DMS79 treated with DMSO at 0.1 percent for 48 hours (cell line): ENCODE measurements around the gene ZNF618.

ENCODE experiments used
- DNase-seq: peaks from one replicate; lab custom pipeline; 2025; lab: John Stamatoyannopoulos, UW

Gene ZNF618

DNA sequence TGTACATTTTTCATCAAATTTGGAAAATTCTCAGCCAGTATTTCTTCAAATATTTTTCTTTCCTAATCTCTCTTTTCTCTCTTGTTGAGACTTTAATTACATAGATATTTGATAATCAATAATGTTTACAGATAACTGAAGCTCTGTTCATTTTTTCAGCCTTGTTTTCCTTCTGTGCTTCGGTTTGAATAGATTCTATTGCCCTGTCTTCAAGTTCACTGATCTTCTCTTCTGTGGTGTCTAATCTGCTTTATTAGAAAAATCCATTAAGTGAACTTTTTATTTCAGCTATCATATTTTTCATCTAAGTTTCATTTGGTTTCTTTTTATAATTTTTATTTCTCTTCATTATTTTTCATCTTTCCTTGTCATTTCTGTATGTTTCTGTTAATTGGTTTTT lies 147.9 kb downstream of the ZNF618 start:
- no peak for DNase-seq

DNA sequence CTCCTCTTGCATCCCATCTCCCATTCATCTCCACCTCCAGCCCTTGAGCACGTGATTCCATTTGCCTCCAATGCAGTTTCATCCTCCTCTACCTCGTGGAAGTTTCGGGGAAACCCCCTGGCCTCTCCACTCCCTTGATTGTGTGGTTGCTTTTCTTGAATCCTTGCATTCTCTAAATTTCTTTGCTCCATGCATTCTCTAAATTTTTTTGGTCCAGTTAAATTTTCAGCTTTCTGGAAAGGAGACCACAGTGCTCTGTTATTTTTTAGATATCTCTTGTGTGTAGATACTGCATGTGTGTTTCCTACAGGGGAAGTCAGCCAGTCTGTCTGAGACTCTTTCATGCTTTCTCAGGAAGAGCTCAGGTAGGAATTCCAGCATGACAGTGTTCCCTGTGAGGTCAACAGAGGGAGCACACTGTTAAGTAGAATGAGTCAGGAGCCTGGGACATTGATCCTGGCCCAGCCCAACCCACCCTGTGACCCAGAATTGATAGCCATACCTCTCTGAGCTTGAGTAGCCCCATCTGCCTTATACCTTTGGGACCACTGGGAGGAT lies 149.2 kb downstream of the ZNF618 start:
- no peak for DNase-seq

- no peak for DNase-seq
Measured at GRCh38 chr9:114025760-114026159, 149.7 kb downstream of the ZNF618 start.

- no peak for DNase-seq
Measured at GRCh38 chr9:114026335-114026734, 150.2 kb downstream of the ZNF618 start.

DNA sequence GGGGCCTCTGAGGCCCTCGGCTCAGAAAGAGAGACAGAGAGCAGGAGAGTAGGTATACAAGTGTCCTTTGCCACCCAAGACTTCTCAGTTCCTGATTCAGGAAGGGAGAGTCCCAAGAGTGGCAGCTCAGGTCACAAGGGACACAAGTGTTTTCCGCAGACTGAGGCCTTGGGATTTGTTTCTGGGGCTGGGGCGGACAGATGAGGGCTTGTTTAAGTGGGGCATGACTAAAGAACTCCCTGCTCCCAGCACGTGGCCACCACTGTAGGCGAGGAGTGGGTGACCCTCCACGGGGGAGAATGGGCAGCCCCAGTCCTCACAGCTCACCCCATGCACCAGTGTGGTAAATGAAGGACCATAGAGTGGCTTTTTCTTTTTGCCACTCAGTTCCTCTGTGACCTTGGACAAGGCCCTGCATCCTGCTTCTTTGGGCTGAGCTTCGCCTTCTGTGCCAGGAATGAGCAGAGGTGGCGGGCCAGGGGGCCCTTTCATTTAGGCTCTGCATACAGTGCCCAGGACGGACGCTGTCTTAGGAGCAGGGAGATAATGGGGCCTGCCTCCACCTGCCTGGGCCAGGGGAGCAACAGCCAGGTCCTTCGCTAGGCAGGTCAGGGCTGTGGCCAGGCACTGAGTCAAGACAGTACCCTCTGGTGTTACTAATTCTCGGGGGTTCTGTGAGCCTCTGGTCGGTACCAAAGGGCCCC lies 151.2 kb downstream of the ZNF618 start:
- no peak for DNase-seq

GRCh38 chr9:114027863-114028465 lies 151.9 kb downstream of the ZNF618 start:
- DNase-seq, result no peak

DNA sequence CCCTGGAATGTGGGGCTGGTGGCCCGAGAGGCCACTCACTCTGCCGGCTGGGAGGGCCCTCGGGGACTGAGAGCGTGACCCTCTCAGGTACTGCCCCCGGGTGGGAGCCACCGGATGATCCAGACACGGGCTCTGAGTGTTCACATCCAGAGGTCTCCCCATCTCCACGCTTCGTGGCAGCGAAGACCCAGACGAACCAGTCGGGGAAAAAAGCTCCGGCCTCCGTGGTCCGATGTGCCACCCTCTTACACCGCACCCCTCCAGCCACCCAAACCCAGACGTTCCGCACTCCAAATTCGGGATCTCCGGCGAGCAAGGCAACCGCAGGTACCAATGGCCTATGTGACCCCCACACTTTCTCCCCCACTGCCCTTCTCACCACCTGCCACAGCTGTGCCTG lies 152.5 kb downstream of the ZNF618 start:
- DNase-seq, result no peak

- DNase-seq, result no peak
Measured at GRCh38 chr9:114029311-114030170, 153.4 kb downstream of the ZNF618 start.

DNA sequence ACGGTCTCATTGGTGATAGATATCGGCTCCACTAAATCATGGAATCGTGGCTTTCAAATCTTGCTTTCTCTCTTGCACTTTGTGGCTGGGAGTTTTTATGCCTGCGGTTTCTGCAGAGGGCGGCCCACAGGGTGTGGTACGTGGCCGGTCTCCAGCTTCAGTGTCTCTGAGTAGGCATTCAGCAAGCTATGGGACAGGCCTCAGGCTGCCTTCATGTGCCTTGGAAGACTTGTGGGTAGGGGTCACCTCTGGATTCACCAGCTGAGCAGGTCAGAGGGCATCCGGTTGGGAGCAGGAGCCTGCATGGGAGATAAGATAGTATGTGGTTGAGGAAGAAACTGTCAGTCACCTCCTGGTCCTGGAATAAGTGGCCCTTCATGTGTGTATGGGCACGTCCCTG lies 154.3 kb downstream of the ZNF618 start:
- DNase-seq, result no peak

GRCh38 chr9:114031037-114031630 lies 155.0 kb downstream of the ZNF618 start:
- DNase-seq, result no peak

DNA sequence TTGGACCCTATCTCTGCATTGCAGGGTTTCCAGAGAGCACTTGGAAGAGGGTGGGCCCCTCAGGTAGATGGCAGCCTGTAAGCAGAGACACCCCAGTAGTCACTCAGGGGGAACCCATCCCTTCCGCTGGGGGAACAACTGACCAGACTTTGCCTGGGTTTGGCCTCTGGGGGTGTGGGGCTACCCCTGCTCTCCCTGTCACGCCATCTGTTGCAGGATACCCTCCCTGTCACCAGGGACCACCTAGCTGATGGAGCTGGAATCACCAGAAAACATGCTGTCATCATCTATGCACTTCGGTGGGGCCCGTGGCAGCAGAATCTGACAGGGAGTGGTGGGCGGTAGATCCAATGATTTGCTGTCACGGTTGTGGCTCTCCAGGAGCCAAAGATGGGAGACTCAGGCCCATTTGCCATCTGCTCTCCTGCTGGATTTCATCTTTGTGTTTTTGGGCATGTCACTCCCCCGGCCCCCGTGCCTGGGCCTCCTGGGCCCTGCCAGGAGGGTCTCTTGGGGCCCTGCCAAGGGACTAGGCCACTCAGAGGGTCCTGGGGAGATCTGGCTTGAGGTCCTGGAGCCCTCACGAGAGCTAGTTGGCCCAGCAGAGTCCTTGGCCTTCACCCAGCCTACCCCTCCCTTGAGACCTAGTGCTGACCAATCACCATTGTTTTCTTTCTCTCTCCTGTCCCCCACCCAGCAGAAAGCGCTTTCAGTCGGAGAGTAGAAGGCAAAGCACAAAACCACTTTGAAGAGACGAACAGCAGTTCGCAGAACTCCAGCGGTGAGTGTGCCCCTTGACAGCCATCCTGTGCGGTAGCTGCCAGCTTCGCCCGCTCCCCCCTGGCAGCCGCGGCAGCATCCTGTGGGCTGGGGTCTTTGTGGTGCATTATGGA lies 156.1 kb downstream of the ZNF618 start:
- DNase-seq, result no peak

GRCh38 chr9:114033397-114034103 lies 157.4 kb downstream of the ZNF618 start:
- DNase-seq, result no peak

GRCh38 chr9:114034196-114034595 lies 158.1 kb downstream of the ZNF618 start:
- no peak for DNase-seq

DNA sequence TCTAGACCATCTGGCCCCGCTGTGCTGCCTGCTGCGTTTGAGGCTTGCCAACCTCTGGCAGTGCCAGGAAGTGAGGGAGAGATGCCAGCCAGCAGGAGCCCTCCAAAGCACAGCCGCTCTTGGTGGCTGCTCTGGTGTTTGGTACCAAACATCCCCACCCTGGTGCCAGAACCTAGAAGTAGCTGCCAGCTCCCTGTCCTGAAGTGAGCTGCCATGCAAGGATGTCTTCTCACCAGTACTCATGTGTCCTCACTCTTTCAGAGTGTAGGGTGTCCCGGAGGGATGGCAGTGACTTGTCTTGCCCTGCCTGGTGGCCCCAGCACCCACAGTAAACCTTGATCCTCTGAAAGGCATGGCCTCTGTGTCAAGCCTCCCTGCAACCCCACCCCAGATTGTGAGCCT lies 158.6 kb downstream of the ZNF618 start:
- DNase-seq, result no peak

DNA sequence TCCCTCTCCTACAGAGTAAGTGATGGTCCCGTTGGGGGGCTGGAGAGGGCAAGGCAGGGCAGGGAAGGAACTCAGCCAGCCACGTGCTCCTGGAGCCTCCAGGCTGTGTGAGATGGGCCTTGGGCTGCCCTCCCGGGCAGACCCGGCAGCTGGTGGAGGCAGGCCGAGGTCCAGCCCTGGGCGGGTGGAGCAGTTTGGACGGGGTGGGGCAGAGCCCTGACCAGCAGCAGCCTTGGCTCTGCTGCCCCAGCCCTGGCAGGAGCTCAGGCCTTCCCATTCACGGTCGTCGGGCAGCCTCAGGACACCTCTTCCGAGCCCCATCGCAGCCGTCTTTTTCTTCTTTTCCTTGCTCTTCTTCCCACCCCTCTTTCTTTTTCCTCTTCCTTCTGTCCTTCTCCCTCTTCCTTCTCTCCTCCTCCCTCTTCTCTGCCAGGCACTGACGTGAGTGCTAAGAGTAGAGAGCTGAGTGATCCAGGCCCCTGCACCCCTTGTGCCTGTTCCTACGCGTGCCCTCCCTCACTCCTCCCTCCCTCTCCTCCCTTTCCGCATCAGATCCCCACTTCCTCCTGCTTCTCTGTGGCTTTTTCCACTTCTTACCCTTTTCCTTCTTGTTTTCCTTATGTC lies 159.2 kb downstream of the ZNF618 start:
- DNase-seq, result no peak

- DNase-seq, result no peak
Measured at GRCh38 chr9:114035845-114036801, 160.0 kb downstream of the ZNF618 start.

GRCh38 chr9:114037249-114037648 lies 161.1 kb downstream of the ZNF618 start:
- DNase-seq, result no peak

- DNase-seq, result peak; percentile 75
Measured at GRCh38 chr9:114037961-114038723, 162.0 kb downstream of the ZNF618 start.
